Activated CD4-positive, alpha-beta T cell treated with anti-CD3 and anti-CD28 coated beads, Interleukin-10, Interleukin-2, amounts not matched to agents 100 ng/mL and 50 ng/mL, durations not matched to agents 16 hours and 8 hours (primary cell): ENCODE data around the gene ATXN7L3B.

ENCODE experiments used
- DNase-seq: peaks from one replicate; pipeline ENCODE4 v3.0.0-alpha.2; 2020

The ATXN7L3B gene

DNA sequence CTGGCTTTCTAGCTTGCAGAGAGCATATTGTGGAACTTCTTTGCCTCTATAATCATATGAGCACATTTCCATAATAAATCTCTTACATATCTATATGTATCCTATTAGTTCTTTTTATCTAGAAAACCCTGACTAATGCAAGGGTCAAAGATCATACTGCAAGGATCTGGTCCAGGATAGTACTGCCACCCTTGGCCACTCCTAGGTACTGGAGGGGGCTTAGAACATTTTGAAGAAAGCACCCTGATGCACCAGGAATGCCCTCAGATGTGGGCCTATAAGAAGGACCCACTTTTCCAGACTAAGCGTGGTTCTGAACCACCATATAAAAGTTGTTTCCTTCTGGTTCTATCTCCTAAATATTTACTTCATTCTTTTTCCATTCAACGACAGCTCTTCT is 14.6 kb downstream of the ATXN7L3B start:
- DNase-seq, result no peak

DNA sequence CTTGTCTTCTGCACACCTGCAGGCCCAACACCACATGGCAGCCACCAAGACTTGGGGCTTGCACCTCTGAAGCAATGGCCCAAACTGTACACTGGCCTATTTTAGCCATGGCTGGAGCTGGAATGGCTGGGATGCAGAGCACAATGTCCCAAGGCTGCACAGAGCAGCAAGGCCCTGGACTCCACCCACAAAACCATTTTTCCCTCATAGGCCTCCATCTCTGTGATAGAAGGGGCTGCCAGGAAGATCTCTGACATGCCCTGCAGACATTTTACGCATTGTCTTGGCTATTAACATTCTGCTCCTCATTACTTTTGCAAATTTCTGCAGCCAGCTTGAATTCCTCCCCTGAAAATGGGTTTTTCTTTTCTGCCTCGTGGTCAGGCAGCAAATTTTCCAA is 22.1 kb downstream of the ATXN7L3B start:
- DNase-seq, result no peak

GRCh38 chr12:74563927-74564326 is 26.3 kb downstream of the ATXN7L3B start:
- no peak for DNase-seq

- DNase-seq, result no peak
Observed at GRCh38 chr12:74578486-74578885, 40.9 kb downstream of the ATXN7L3B start.

GRCh38 chr12:74579446-74579845 is 41.8 kb downstream of the ATXN7L3B start:
- no peak for DNase-seq

DNA sequence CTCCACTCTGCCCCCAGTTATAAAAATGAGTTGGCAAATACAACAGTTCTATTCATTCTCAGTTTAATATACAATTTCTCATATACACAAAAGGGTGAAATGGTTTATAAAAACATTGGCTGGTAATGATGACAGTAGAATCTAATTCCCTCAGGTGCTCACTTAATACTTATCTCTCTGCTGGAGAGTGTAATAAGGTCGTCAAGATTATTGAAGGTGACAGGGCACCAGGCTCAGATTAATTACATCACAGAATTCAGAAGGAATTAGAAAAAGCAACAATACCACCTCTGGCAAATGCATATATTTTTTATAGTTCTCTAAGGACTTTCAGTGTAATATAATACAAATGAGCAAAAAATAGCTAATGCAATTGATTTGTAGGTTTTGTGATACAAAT is 42.3 kb downstream of the ATXN7L3B start:
- no peak for DNase-seq

- DNase-seq, result no peak
Observed at GRCh38 chr12:74581439-74581838, 43.8 kb downstream of the ATXN7L3B start.

GRCh38 chr12:74584483-74585062 is 46.9 kb downstream of the ATXN7L3B start:
- no peak for DNase-seq

DNA sequence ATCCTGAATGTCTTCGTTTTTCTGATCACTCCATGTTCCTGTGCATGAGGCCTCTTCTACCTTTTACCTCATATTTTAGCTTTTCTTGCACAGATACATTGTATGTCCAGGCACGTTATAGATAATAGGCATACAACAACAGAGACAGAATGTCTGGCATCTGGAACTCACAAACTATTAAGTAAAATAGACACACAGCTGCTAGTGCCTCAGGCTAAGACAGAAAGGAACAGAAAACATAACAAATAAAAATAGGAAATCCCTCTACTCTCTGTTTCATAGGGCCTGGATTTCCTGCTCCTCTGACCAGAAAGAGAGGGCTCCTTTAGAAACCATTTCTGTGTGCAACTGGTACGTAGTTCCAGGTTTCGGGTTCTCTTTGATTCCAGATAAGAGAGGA is 48.6 kb downstream of the ATXN7L3B start:
- DNase-seq, result no peak
